OCI-LY1 (cell line): ENCODE results near the gene FARS2.

ENCODE experiments used
- H2AFZ ChIP-seq: fragments of 200-600 bp; sonication (generic), shearing (Covaris generic); 2 replicates; pipeline ENCODE4 v1.6.0; 2014; ENCODE audit warnings: antibody characterized with exemption, mild to moderate bottlenecking, low read length
- H3F3A ChIP-seq: fragments of 200-600 bp; sonication (generic), shearing (Covaris generic); 2 replicates; pipeline ENCODE4 v1.6.0; 2014; ENCODE audit warnings: mild to moderate bottlenecking, antibody characterized with exemption, low read length, moderate library complexity; ENCODE audit not compliant: insufficient read depth
- H3K27ac ChIP-seq: fragments of 200-600 bp; sonication (generic); 2 replicates; pipeline ENCODE4 v1.5.1; 2014; ENCODE audit warnings: low read length, mixed run types, mild to moderate bottlenecking, low read depth; ENCODE audit not compliant: poor library complexity, severe bottlenecking
- H3K27me3 ChIP-seq: fragments of 200-600 bp; sonication (generic); 2 replicates; pipeline ENCODE4 v1.6.0; 2014; ENCODE audit warnings: antibody characterized with exemption, mild to moderate bottlenecking, low read length, moderate library complexity; ENCODE audit not compliant: insufficient read depth
- H3K36me3 ChIP-seq: fragments of 200-600 bp; sonication (generic); 2 replicates; pipeline ENCODE4 v1.6.1; 2014; ENCODE audit warnings: mild to moderate bottlenecking, antibody characterized with exemption, low read length, moderate library complexity, mixed read lengths; ENCODE audit not compliant: insufficient read depth
- H3K4me1 ChIP-seq: fragments of 200-600 bp; sonication (generic); 2 replicates; pipeline ENCODE4 v1.5.1; 2014; ENCODE audit warnings: mild to moderate bottlenecking, low read length, moderate library complexity; ENCODE audit not compliant: insufficient read depth, severe bottlenecking
- H3K4me2 ChIP-seq: fragments of 200-600 bp; sonication (generic), shearing (Covaris generic); 2 replicates; pipeline ENCODE4 v1.6.1; 2014; ENCODE audit warnings: low read length
- H3K4me3 ChIP-seq: fragments of 200-600 bp; sonication (generic); 2 replicates; pipeline ENCODE4 v1.5.1; 2014; ENCODE audit warnings: low read length, low read depth, mild to moderate bottlenecking, mixed read lengths; ENCODE audit not compliant: poor library complexity, severe bottlenecking
- H3K79me2 ChIP-seq: fragments of 200-600 bp; shearing (Covaris generic); 2 replicates; pipeline ENCODE4 v1.6.1; 2016; ENCODE audit warnings: mixed run types, low read length, mixed read lengths; ENCODE audit not compliant: insufficient read depth
- H3K9ac ChIP-seq: fragments of 200-600 bp; sonication (generic), shearing (Covaris generic); 2 replicates; pipeline ENCODE4 v1.6.1; 2014; ENCODE audit warnings: mild to moderate bottlenecking, low read length, mixed read lengths
- H3K9me2 ChIP-seq: fragments of 200-600 bp; sonication (generic), shearing (Covaris generic); 2 replicates; pipeline ENCODE4 v1.6.1; 2014; ENCODE audit warnings: low read depth, mild to moderate bottlenecking, low read length, mixed read lengths
- H3K9me3 ChIP-seq: fragments of 200-600 bp; shearing (Covaris generic); 2 replicates; pipeline ENCODE4 v1.6.1; 2014; ENCODE audit warnings: low read length, mixed read lengths
- H4K20me1 ChIP-seq: fragments of 200-600 bp; sonication (generic), shearing (Covaris generic); 2 replicates; pipeline ENCODE4 v1.6.0; 2016; ENCODE audit warnings: mild to moderate bottlenecking, low read length; ENCODE audit not compliant: insufficient read depth
- CTCF ChIP-seq: fragments of 200-600 bp; sonication (generic), shearing (Covaris generic); IDR thresholded peaks from 2 replicates; pipeline ENCODE4 v1.5.1; 2017; ENCODE audit warnings: mild to moderate bottlenecking, antibody characterized with exemption, low read length, moderate library complexity, mixed read lengths
- EZH2 ChIP-seq: fragments of 200-600 bp; sonication (generic), shearing (Covaris generic); IDR thresholded peaks from 2 replicates; pipeline ENCODE4 v1.8.0; 2017; ENCODE audit warnings: borderline replicate concordance, mixed run types, mild to moderate bottlenecking, antibody characterized with exemption, low read length, moderate library complexity, mixed read lengths

FARS2 gene

GRCh38 chr6:5679270-5679669, 418.0 kb downstream of the FARS2 start:
- TF ChIP-seq EZH2 (no peak), CTCF (no peak)
- Histone ChIP-seq H3K4me2 (peak overlapping the region; percentile 68; the same call in 1 of the 2 replicates), H3K4me3 (peak overlapping the region; percentile 29), H3K36me3 (no peaks in the 10 kb centered on the region), H3K79me2 (no peaks in the 10 kb centered on the region), H3K9me3 (no peaks in the 10 kb centered on the region), H2AFZ (no peak overlapping the region), H3K4me1 (peaks cover 74% of the 10 kb centered on the region), H3K27ac (peak overlapping the region; percentile 99), H3F3A (no peaks in the 10 kb centered on the region), H3K9me2 (no peaks in the 10 kb centered on the region), H4K20me1 (no peaks in the 10 kb centered on the region), H3K27me3 (no peaks in the 10 kb centered on the region), H3K9ac (peak overlapping the region; percentile 61)

- Histone ChIP-seq H4K20me1 (no peaks in the 10 kb centered on the region), H2AFZ (no peak overlapping the region), H3K9me3 (no peaks in the 10 kb centered on the region), H3K27me3 (no peaks in the 10 kb centered on the region), H3K9ac (peak overlapping the region; percentile 61), H3K79me2 (no peaks in the 10 kb centered on the region), H3K4me1 (peaks cover 74% of the 10 kb centered on the region), H3K9me2 (no peaks in the 10 kb centered on the region), H3K36me3 (no peaks in the 10 kb centered on the region), H3F3A (no peaks in the 10 kb centered on the region), H3K4me2 (peak overlapping the region; percentile 68), H3K27ac (peak overlapping the region; percentile 99), H3K4me3 (peak overlapping the region; percentile 29)
- TF ChIP-seq CTCF (no peak), EZH2 (no peak)
Measured at GRCh38 chr6:5679691-5680090, 418.4 kb downstream of the FARS2 start.

GRCh38 chr6:5680095-5680494, 418.8 kb downstream of the FARS2 start:
- Histone ChIP-seq H3K9ac (peak overlapping the region; percentile 61), H4K20me1 (no peaks in the 10 kb centered on the region), H2AFZ (no peak overlapping the region), H3K4me3 (peak overlapping the region; percentile 29), H3F3A (no peaks in the 10 kb centered on the region), H3K27me3 (no peaks in the 10 kb centered on the region), H3K4me2 (peak overlapping the region; percentile 68), H3K27ac (peak overlapping the region; percentile 99), H3K9me3 (no peaks in the 10 kb centered on the region), H3K9me2 (no peaks in the 10 kb centered on the region), H3K79me2 (no peaks in the 10 kb centered on the region), H3K4me1 (peaks cover 70% of the 10 kb centered on the region), H3K36me3 (no peaks in the 10 kb centered on the region)
- no peak for TF ChIP-seq CTCF
- TF ChIP-seq EZH2, result no peak
